Transverse colon (tissue), 4 donors: Measurements from ENCODE around the gene ARHGAP31. TPM values are rescaled to one million over a fixed set of nuclear protein-coding genes. Genes with fewer than 3 reads are reported as not detected.
A peak's percentile ranks its signal among the peaks of the same experiment; 100 is the strongest.

ENCODE experiments used
- DNase-seq: peaks from one replicate; pipeline ENCODE4 v3.0.0-alpha.2; 2019
- H3K27ac ChIP-seq, 4 donors: fragments of 200-600 bp; sonication (generic); 2 replicates each; pipeline ENCODE4 v1.5.1; 2016 to 2018; ENCODE audit warnings: inconsistent platforms in 4 of 4
- H3K27me3 ChIP-seq: fragments of 200-600 bp; sonication (generic); 2 replicates; pipeline ENCODE4 v1.5.1; 2017; ENCODE audit warnings: inconsistent platforms
- H3K36me3 ChIP-seq, 4 donors: fragments of 200-600 bp; sonication (generic); 2 replicates each; pipeline ENCODE4 v1.5.1; 2017 to 2019; ENCODE audit warnings: inconsistent platforms in 4 of 4
- H3K4me1 ChIP-seq, 4 donors: fragments of 200-600 bp; sonication (generic); 2 replicates each; pipeline ENCODE4 v1.5.1; 2017 to 2020; ENCODE audit warnings: inconsistent platforms in 4 of 4
- H3K4me3 ChIP-seq, 4 donors: fragments of 200-600 bp; sonication (generic); 1 replicate in 1 of 4; 2 replicates in 3 of 4; pipeline versions ENCODE4 v1.5.1 to v1.6.1; 2017 to 2019; ENCODE audit warnings: inconsistent platforms in 4 of 4
- H3K9me3 ChIP-seq, 2 donors: fragments of 200-600 bp; sonication (generic); 2 replicates each; pipeline ENCODE4 v1.5.1; 2017 to 2019; ENCODE audit warnings: inconsistent platforms in 2 of 2
- EP300 ChIP-seq: sonication (generic); formaldehyde crosslinking; IDR thresholded peaks from one replicate; pipeline ENCODE4 v1.6.1; 2017; ENCODE audit warnings: antibody characterized with exemption, low read depth
- POLR2A ChIP-seq: fragments of 450-650 bp; IDR thresholded peaks from one replicate; pipeline ENCODE4 v1.6.1; 2016; ENCODE audit warnings: antibody characterized with exemption, mild to moderate bottlenecking, moderate library complexity
- POLR2AphosphoS5 ChIP-seq, 3 donors: sonication (generic); formaldehyde crosslinking; IDR thresholded peaks; one replicate each; pipeline ENCODE4 v1.6.1; 2016; ENCODE audit warnings: antibody characterized with exemption in 3 of 3
- WGBS, 2 donors: methylation state at CpG; one replicate each; pipeline ENCODE4 v1.1.5; 2018; ENCODE audit warnings: low coverage in 1 of 2; 5-methylcytosine and 5-hydroxymethylcytosine counted together
- in situ Hi-C, 4 donors: fragments of 200-750 bp; cut with MboI; loops; one replicate each; pipeline versions ENCODE4 v1.15.0 to v1.15.1; 2017; ENCODE audit warnings: low sequenced_read_pairs in 3 of 4, low pct_ligation_motif_present in 1 of 4, low pct_unique_long_range_greater_than_20kb in 1 of 4
- intact Hi-C: fragments of 100-400 bp; cut with DNase I; formaldehyde crosslinking; loops from one replicate; pipeline ENCODE4 v1.15.1; 2023; ENCODE audit warnings: low total_unique reads
- total RNA-seq, 4 donors: library from RNA; depleted of rRNA; stranded (reverse); fragments of >200 nt; gene quantifications; one replicate each; pipeline ENCODE4 v1.1.0, GENCODE V29; 2016
- TF ChIP-seq, protein P1 (sequence below), 5 experiments: fragments of 200-600 bp in 3 of 5; fragments of 450-650 bp in 2 of 5; sonication (generic) in 3 of 5; IDR thresholded peaks; 1 replicate in 2 of 5; 2 replicates in 3 of 5; pipeline ENCODE4 v1.5.1; 2016 to 2017; ENCODE audit warnings: antibody characterized with exemption in 5 of 5, inconsistent platforms in 3 of 5, mild to moderate bottlenecking in 2 of 5, moderate library complexity in 1 of 5

The ARHGAP31 gene
- total RNA-seq, 4 donors from 2014 or later = 6.7 to 68.5 (median 9.6) TPM

- H3K27me3 ChIP-seq = no peaks in the 10 kb centered on the region
- no peaks in the 10 kb centered on the region for H3K4me1 ChIP-seq
- WGBS, 2 donors = 78 to 88% methylated on average over 5 of the region's 5 CpGs
- H3K4me3 ChIP-seq = no peak overlapping the region
- no peak for DNase-seq
- in situ Hi-C loops (loop anchor here in 1 of 4 donors (25.0 kb wide), 1 partner anchor 411 kb away; the partner anchor contains the start of gene COX17), intact Hi-C loops (no loop called here)
- no peaks in the 10 kb centered on the region for H3K9me3 ChIP-seq
- no peak for TF ChIP-seq EP300
- no peak for TF ChIP-seq POLR2AphosphoS5 (IDR thresholded peaks at IDR 0.05)
- TF ChIP-seq, protein P1, sequence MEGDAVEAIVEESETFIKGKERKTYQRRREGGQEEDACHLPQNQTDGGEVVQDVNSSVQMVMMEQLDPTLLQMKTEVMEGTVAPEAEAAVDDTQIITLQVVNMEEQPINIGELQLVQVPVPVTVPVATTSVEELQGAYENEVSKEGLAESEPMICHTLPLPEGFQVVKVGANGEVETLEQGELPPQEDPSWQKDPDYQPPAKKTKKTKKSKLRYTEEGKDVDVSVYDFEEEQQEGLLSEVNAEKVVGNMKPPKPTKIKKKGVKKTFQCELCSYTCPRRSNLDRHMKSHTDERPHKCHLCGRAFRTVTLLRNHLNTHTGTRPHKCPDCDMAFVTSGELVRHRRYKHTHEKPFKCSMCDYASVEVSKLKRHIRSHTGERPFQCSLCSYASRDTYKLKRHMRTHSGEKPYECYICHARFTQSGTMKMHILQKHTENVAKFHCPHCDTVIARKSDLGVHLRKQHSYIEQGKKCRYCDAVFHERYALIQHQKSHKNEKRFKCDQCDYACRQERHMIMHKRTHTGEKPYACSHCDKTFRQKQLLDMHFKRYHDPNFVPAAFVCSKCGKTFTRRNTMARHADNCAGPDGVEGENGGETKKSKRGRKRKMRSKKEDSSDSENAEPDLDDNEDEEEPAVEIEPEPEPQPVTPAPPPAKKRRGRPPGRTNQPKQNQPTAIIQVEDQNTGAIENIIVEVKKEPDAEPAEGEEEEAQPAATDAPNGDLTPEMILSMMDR (IDR thresholded peaks at IDR 0.05) = no peak
- TF ChIP-seq POLR2A = no peak
- no peaks in the 10 kb centered on the region for H3K36me3 ChIP-seq
- no peak overlapping the region for H3K27ac ChIP-seq
Observed at GRCh38 chr3:119276680-119277079, 17.5 kb upstream of the ARHGAP31 start.

DNA sequence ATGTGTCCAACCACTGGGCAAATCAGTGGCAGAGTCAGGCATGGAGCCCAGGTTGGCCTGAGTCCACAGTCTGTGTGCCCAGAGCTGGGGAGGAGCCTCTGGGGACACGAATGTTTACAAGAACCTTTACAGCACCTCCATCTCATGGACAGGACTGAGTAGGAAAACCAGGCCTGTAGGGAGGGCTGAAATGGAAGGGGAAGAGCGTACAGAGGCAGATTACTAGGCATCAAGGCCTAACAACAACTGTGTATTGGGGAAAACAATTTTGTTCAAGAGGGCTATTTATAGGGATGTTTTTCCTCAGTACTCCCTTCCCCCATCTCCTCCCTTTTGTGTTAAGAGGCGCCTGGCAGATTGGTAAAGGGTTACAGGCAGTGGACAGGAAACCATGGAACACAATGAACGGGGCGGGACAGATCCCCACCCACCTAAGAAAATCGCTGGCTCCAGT is 15.1 kb upstream of the ARHGAP31 start:
- in situ Hi-C loops = loop anchor here in 1 of 4 donors (25.0 kb wide), 1 partner anchor 408 kb away; the partner anchor contains the start of gene COX17
- TF ChIP-seq EP300 = no peak
- no peak for TF ChIP-seq POLR2A
- TF ChIP-seq, protein P1 (IDR thresholded peaks at IDR 0.05) = no peak
- TF ChIP-seq POLR2AphosphoS5 (IDR thresholded peaks at IDR 0.05) = no peak
- WGBS, 2 donors = 76 to 80% methylated on average over 4 to 6 of the region's 6 CpGs
- H3K4me3 ChIP-seq = no peak overlapping the region
- intact Hi-C loops = no loop called here
- H3K27ac ChIP-seq = peak overlapping the region; percentile 4 to 48 (median 26)
- no peaks in the 10 kb centered on the region for H3K36me3 ChIP-seq
- no peaks in the 10 kb centered on the region for H3K9me3 ChIP-seq
- H3K27me3 ChIP-seq = no peaks in the 10 kb centered on the region
- H3K4me1 ChIP-seq = no peaks in the 10 kb centered on the region
- peak; percentile 28 for DNase-seq

DNA sequence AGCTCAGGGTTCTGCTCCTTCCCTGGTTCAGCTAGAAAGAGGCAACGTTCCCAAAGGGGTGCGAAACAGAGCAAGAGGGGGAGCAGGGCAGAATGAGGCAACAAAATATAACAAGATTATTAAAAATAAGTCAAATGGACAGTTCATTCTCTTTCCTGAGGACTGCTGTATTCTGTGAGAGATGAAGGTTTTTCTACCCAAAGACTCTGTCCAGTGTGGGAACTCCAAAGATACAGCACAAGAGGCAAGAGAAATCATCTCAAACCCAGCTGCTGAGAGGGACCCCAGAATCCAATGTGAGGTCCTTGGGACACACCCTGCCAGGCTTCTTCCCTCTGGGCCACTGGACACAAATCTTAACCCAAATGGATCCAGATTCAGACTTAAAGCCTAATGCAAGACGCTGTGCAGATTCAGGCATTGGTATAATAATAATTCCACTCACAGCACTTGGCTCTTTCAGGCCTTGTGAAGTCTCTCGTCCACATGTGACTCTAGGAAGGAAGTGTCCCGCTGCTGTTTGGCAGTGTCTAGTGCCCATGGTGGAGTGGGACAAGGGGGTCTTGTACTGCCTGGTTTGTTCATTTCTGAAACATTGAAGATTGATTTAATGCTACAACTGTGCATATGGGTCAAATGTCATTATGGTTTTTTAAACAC is 14.5 kb upstream of the ARHGAP31 start:
- 88 to 90% methylated on average over 4 to 5 of the region's 5 CpGs for WGBS, 2 donors
- in situ Hi-C loops (loop anchor here in 1 of 4 donors (25.0 kb wide), 1 partner anchor 408 kb away; the partner anchor contains the start of gene COX17), intact Hi-C loops (no loop called here)
- no peak for TF ChIP-seq EP300
- no peak for TF ChIP-seq POLR2A
- TF ChIP-seq POLR2AphosphoS5 (IDR thresholded peaks at IDR 0.05) = no peak
- TF ChIP-seq, protein P1 (IDR thresholded peaks at IDR 0.05) = no peak
- Histone ChIP-seq H3K4me1 (no peaks in the 10 kb centered on the region), H3K27ac (peak overlapping the region; percentile 4 to 48 (median 26)), H3K27me3 (no peaks in the 10 kb centered on the region), H3K4me3 (no peak overlapping the region), H3K36me3 (no peaks in the 10 kb centered on the region), H3K9me3 (no peaks in the 10 kb centered on the region)
- DNase-seq = no peak

DNA sequence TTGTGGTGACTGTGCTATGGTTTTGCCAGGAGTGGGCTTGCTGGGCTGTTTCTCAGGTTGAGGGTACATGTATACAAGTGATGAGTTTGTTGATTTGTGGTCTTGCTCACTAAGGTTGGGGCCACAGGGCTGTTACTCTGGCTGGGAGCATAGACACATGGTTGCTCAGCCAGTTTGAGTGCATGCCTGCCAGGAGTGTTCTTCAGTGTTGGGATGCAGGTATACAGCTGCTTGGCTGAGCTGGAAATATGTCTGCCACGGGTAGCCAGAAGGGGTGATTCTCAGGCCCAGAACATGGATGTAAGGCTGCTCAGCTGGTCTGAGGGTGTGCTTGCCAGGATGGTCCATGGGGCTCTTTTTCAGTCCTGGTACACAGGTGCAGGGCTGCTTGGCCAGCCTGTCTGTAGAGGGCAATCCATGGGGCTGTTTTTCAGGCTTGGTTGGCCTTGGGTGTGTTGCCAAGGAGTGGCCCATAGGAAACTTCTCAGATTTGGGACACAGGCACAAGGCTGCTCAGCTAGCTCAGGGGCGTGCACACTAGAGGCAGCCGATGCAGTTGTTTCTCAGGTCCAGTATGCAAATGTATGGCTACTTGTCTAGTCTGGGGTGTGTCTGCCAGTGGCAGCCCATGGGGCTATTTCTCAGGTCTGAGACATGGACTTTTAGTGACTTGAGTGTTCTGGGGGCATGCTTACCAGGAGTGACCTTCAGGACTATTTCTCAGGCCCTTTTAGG is 5.3 kb upstream of the ARHGAP31 start:
- 93 to 100% methylated on average over 1 to 2 of the region's 3 CpGs for WGBS, 2 donors
- H3K9me3 ChIP-seq = peaks cover 4 to 10% of the 10 kb centered on the region in 2 donors
- in situ Hi-C loops (loop anchor here in 1 of 4 donors (25.0 kb wide), 1 partner anchor 398 kb away; the partner anchor contains the start of gene COX17), intact Hi-C loops (no loop called here)
- no peak overlapping the region for H3K4me3 ChIP-seq
- no peak for DNase-seq
- H3K27me3 ChIP-seq = peaks cover 3% of the 10 kb centered on the region
- no peaks in the 10 kb centered on the region for H3K36me3 ChIP-seq
- no peak for TF ChIP-seq EP300
- peaks cover 6 to 10% (median 7%) of the 10 kb centered on the region in 4 donors for H3K4me1 ChIP-seq
- no peak overlapping the region for H3K27ac ChIP-seq
